ENCODE measurements around the gene EEF1A2. TPM values are rescaled to one million over a fixed set of nuclear protein-coding genes. Genes with fewer than 3 reads are reported as not detected.

The EEF1A2 gene
- polyA plus RNA-seq, 2 of the 4 experiments (the other 2 are of a cell fraction) = 16.3 to 129 TPM

- TF ChIP-seq ELK1 (IDR thresholded peaks at IDR 0.05; ENCODE audit: low read depth, low read length) (no peak), CBX8 (IDR thresholded peaks at IDR 0.05) (no peak), RFX5 (IDR thresholded peaks at IDR 0.05) (no peak), CEBPB (IDR thresholded peaks at IDR 0.05) (no peak), HMGXB4 (CRISPR knock-in tag; IDR thresholded peaks at IDR 0.05; ENCODE audit: borderline replicate concordance) (no peak), POLR2AphosphoS2 (conservative IDR thresholded peaks at IDR 0.05; ENCODE audit: low read length) (no peak), EHF (CRISPR knock-in tag; IDR thresholded peaks at IDR 0.05) (no peak)
Measured at GRCh38 chr20:63522981-63523611, 24.2 kb upstream of the EEF1A2 start (continued).

DNA sequence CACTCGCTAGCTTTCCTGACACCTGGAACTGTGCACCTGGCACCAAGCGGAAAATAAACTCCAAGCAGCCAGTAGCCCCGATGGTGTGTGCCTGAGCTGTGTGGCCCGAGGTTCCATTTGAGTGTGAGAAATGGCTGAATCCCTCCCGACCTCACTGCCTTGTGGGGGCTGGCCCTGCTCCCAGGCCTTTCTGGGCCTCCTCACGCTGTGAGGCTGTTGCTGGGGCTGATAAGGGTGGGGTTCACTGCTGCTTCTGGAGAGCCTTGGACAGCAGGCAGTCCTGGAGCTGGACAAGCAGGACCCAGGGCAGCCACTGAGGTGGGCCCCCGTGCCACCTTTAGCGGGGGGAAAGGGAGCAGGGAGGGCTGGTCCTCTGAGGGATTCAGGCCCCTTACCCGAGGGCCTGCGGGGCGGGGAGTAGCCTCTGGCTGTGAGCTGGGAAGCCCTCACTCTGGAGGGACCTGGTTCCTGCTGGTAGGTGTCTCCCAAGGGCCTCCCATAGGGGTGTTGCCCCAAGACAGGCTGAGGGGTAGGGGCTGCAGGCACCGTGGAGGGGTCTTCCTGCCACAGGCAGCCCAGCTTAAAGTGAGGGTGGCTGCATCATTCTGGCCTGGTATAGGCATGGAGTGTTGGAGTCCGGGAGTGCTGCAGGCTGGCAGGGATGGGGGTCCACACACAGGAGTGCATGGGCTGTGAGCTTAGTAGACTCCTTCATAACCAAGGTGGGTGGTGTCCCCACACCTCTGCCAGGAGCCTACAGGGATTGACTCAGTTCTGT, 23.4 kb upstream of the EEF1A2 start:
- DNase-seq (ENCODE audit: low read depth in 1 of 2, low spot score in 1 of 2) = no peak
- ChIA-PET POLR2A (interaction anchor here (4.4 kb wide), 1 partner anchor 14 kb away, joined by 62 read pairs; the partner anchor contains the start of gene PTK6), CTCF (interaction anchor here (0.7 to 6.8 kb wide), 5 partner anchors 9 to 579 kb away, joined by 3 to 75 read pairs (median 7); partner anchors contain the start of genes EEF1A2 and PTK6)
- no peak for FAIRE-seq
- Histone ChIP-seq H3K4me1 (peaks cover 10% of the 10 kb centered on the region; the same call in 2 of the 3 replicates), H3K4me2 (peak overlapping the region; percentile 93; the same call in 2 of the 3 replicates), H3K27ac (no peak overlapping the region), H3K9me3 (peaks cover 13% of the 10 kb centered on the region), H3K4me3 (no peak overlapping the region)
- TF ChIP-seq TFCP2L1 (CRISPR knock-in tag; IDR thresholded peaks at IDR 0.05) (no peak), JUNB (IDR thresholded peaks at IDR 0.05) (no peak), CHD2 (IDR thresholded peaks at IDR 0.05; ENCODE audit: low read length, partially characterized antibody) (no peak), MAFK (IDR thresholded peaks at IDR 0.05; ENCODE audit: partially characterized antibody) (no peak), GATA3 (IDR thresholded peaks at IDR 0.05; ENCODE audit: borderline replicate concordance) (no peak), HMGXB4 (CRISPR knock-in tag; IDR thresholded peaks at IDR 0.05; ENCODE audit: borderline replicate concordance) (no peak), BCL3 (IDR thresholded peaks at IDR 0.05) (no peak)
- 79% methylated on average over 9 of the region's 13 CpGs for WGBS (ENCODE audit: missing lambda C conversion rate)
- no peak for ATAC-seq

- CTCF ChIA-PET = interaction anchor here (1.5 to 6.8 kb wide), 6 partner anchors 9 to 298 kb away, joined by 3 to 75 read pairs (median 6); partner anchors contain the start of genes EEF1A2 and PTK6
- 73% methylated on average over 16 of the region's 23 CpGs for WGBS (ENCODE audit: missing lambda C conversion rate)
- no peak for ATAC-seq
- Histone ChIP-seq H3K9me3 (peaks cover 13% of the 10 kb centered on the region), H3K4me1 (peaks cover 10% of the 10 kb centered on the region; the same call in 2 of the 3 replicates), H3K4me3 (peak overlapping the region; percentile 83), H3K4me2 (peak overlapping the region; percentile 93), H3K27ac (peak overlapping the region; percentile 88 to 95)
- TF ChIP-seq ESRRA (IDR thresholded peaks at IDR 0.05; ENCODE audit: borderline replicate concordance, low read length) (no peak), RCOR1 (IDR thresholded peaks at IDR 0.05; ENCODE audit: low read depth, low read length) (no peak), MYC (IDR thresholded peaks at IDR 0.05; ENCODE audit: borderline replicate concordance, low read length) (no peak), BCL3 (IDR thresholded peaks at IDR 0.05) (no peak), FOXS1 (CRISPR knock-in tag; IDR thresholded peaks at IDR 0.05) (no peak), ZFP36 (IDR thresholded peaks at IDR 0.05; ENCODE audit: borderline replicate concordance, partially characterized antibody) (no peak), PHF8 (IDR thresholded peaks at IDR 0.05; ENCODE audit: borderline replicate concordance, low read depth) (no peak), BHLHE40 (IDR thresholded peaks at IDR 0.05; ENCODE audit: low read depth, low read length) (no peak), NR3C1 (IDR thresholded peaks at IDR 0.05) (no peak)
- POLR2A ChIA-PET = interaction anchor here (0.6 to 4.4 kb wide), 20 partner anchors 9 to 541 kb away, joined by 3 to 62 read pairs (median 5); partner anchors contain the start of genes EEF1A2, HELZ2, PRPF6 and PTK6
- DNase-seq (ENCODE audit: low read depth in 1 of 2, low spot score in 1 of 2) = no peak
- no peak for FAIRE-seq
Measured at GRCh38 chr20:63521602-63522001, 22.7 kb upstream of the EEF1A2 start.
